ENCODE results near the gene HDAC8. TPM values are rescaled to one million over a fixed set of nuclear protein-coding genes. Genes with fewer than 3 reads are reported as not detected.
"Not testable (repeated sequence)": the region's sequence is repeated elsewhere in the genome, so short reads cannot be mapped to it uniquely, and the experiment has no call there.

Gene HDAC8
- total RNA-seq, 1 donor from 2014 or later = 22.3 TPM

DNA sequence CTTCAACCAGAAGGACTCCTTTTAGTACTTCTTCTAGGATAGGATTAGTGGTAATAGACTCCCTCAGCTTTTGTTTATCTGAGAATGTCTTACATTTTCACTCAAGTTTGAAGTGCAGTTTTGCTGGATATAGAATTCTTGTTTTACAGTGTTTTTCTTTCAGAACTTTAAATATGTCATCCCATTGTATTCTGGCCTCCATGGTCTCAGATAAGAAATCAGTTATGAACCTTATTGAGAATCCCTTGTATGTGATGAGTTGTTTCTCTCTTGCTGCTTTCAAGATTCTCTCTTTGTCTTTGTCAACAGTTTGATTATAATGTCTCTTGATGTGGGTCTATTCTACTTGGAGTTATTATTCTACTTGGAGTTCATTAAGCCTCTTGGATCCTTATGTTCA, 150.8 kb downstream of the HDAC8 start:
- DNase-seq (ENCODE audit: low read depth) = no peak
- no peaks in the 10 kb centered on the region for H3K36me3 ChIP-seq (ENCODE audit: control insufficient read depth, insufficient read depth, low read length)
- TF ChIP-seq, protein P1, sequence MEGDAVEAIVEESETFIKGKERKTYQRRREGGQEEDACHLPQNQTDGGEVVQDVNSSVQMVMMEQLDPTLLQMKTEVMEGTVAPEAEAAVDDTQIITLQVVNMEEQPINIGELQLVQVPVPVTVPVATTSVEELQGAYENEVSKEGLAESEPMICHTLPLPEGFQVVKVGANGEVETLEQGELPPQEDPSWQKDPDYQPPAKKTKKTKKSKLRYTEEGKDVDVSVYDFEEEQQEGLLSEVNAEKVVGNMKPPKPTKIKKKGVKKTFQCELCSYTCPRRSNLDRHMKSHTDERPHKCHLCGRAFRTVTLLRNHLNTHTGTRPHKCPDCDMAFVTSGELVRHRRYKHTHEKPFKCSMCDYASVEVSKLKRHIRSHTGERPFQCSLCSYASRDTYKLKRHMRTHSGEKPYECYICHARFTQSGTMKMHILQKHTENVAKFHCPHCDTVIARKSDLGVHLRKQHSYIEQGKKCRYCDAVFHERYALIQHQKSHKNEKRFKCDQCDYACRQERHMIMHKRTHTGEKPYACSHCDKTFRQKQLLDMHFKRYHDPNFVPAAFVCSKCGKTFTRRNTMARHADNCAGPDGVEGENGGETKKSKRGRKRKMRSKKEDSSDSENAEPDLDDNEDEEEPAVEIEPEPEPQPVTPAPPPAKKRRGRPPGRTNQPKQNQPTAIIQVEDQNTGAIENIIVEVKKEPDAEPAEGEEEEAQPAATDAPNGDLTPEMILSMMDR (IDR thresholded peaks at IDR 0.05; ENCODE audit: insufficient read depth, low read length, poor library complexity, severe bottlenecking) = no peak

DNA sequence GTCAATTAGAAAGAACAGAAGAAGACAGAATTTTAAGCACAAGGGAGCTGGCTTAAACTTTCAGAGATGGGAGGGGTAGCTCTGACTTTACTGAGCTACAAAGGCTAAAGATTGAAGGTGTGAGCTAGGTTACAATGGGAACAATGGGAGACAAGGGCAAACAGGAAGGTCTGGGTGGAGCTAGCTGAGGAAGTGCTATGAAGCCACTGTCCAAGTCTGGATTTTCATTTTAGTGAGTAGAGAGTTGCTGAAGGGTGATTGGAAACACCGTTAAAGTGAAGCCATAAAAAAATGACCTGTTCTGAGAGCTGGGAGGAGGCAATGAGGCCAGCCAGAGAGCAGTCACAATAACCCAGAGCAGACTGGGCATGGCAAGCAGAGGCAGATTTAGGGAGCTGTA, 162.7 kb downstream of the HDAC8 start:
- TF ChIP-seq, protein P1 (IDR thresholded peaks at IDR 0.05; ENCODE audit: insufficient read depth, low read length, poor library complexity, severe bottlenecking) = no peak
- no peak for DNase-seq (ENCODE audit: low read depth)
- Histone ChIP-seq H3K4me3 (ENCODE audit: low read depth, low read length) (no peak overlapping the region), H3K36me3 (ENCODE audit: control insufficient read depth, insufficient read depth, low read length) (no peaks in the 10 kb centered on the region), H3K27me3 (ENCODE audit: control insufficient read depth, insufficient read depth, low read length) (no peaks in the 10 kb centered on the region)

More for the DNA sequence above, 150.8 kb downstream of the HDAC8 start:
- no peaks in the 10 kb centered on the region for H3K27me3 ChIP-seq (ENCODE audit: control insufficient read depth, insufficient read depth, low read length)
- no peak overlapping the region for H3K4me3 ChIP-seq (ENCODE audit: low read depth, low read length)

DNA sequence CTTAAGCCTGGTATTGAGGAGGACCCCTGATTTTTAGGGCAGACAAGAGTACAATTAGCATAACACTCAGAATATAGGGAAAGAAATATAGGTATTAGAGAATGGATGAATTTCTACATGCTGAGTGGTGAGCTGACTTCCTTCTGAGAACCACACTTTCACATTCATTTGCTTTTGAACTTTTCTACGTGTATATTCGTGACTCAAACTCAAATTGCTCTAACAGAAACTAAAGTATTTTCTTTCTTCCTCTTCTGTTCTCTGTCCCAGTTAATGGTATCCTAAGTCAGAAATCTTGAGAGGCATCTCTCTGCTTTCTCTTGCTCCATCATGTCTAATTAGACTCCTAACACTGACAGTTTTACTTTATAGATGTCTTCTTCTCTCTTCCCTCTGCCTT, 163.8 kb downstream of the HDAC8 start:
- TF ChIP-seq, protein P1 (IDR thresholded peaks at IDR 0.05; ENCODE audit: insufficient read depth, low read length, poor library complexity, severe bottlenecking) = no peak
- Histone ChIP-seq H3K36me3 (ENCODE audit: control insufficient read depth, insufficient read depth, low read length) (no peaks in the 10 kb centered on the region), H3K27me3 (ENCODE audit: control insufficient read depth, insufficient read depth, low read length) (no peaks in the 10 kb centered on the region), H3K4me3 (ENCODE audit: low read depth, low read length) (no peak overlapping the region)
- DNase-seq (ENCODE audit: low read depth) = no peak

DNA sequence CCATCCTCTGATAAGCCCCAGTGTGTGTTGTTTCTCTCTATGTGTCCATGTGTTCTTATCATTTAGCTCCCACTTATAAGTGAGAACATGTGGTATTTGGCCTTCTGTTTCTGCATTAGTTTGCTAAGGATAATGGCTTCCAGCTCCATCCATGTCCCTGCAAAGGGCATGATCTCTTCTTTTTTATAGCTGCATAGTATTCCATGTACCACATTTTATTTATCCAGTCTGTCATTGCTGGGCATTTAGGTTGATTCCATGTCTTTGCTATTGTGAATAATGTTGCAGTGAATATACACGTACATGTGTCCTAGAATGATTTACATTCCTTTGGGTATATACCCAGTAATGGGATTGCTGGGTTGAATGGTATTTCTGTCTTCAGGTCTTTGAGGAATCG, 167.5 kb downstream of the HDAC8 start:
- H3K27me3 ChIP-seq (ENCODE audit: control insufficient read depth, insufficient read depth, low read length); DNase-seq (ENCODE audit: low read depth); H3K36me3 ChIP-seq (ENCODE audit: control insufficient read depth, insufficient read depth, low read length); H3K4me3 ChIP-seq (ENCODE audit: low read depth, low read length): not testable (repeated sequence)

DNA sequence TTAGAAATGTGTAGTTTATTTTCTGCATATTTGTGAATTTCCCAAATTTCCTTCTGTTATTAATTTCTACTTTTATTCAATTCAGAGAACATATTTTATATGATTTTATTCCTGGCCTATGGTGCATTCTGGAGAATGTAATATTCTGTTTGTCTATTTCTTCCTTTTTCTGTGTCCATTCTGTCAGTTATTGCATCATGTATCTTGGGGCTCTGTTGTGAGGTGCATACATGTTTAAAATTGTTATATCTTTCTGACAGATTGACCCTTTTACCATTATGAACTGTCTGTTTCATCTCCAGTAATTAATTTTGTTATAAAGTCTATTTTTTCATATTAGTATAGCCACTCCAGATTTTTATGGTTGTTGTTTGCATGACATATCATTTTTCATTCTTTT, 170.0 kb downstream of the HDAC8 start:
- TF ChIP-seq, protein P1 (IDR thresholded peaks at IDR 0.05; ENCODE audit: insufficient read depth, low read length, poor library complexity, severe bottlenecking) = no peak
- Histone ChIP-seq H3K4me3 (ENCODE audit: low read depth, low read length) (no peak overlapping the region), H3K27me3 (ENCODE audit: control insufficient read depth, insufficient read depth, low read length) (no peaks in the 10 kb centered on the region), H3K36me3 (ENCODE audit: control insufficient read depth, insufficient read depth, low read length) (no peaks in the 10 kb centered on the region)
- no peak for DNase-seq (ENCODE audit: low read depth)

DNA sequence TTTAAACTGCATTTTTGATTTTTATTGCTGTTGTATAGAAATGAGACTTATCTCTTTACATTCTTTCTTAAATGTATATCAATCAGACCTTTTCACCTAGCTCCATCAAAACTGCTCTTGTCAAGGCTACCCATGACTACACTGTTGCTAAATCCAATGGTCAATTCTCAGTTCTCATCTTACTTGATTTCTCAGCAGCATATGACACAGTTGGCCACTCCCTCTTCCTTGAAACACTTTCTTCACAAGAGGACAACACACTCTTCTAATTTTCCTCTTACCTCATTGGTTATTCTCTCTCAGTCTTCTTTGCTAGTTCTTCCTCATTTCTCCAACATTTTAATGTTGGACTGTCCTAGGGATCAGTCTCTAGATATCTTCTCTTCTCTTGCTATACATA, 172.8 kb downstream of the HDAC8 start:
- H3K36me3 ChIP-seq (ENCODE audit: control insufficient read depth, insufficient read depth, low read length) = no peaks in the 10 kb centered on the region
- no peak for DNase-seq (ENCODE audit: low read depth)
- no peak overlapping the region for H3K4me3 ChIP-seq (ENCODE audit: low read depth, low read length)
- TF ChIP-seq, protein P1 (IDR thresholded peaks at IDR 0.05; ENCODE audit: insufficient read depth, low read length, poor library complexity, severe bottlenecking) = no peak
- no peaks in the 10 kb centered on the region for H3K27me3 ChIP-seq (ENCODE audit: control insufficient read depth, insufficient read depth, low read length)

Data from kidney epithelial cell (primary cell).